Renal pelvis (tissue), 4 donors: Measurements from ENCODE around the gene ST7. TPM values are rescaled to one million over a fixed set of nuclear protein-coding genes. Genes with fewer than 3 reads are reported as not detected.
"Not testable (repeated sequence)": the region's sequence is repeated elsewhere in the genome, so short reads cannot be mapped to it uniquely, and the experiment has no call there.

Source experiments
- DNase-seq: peaks from one replicate; pipeline ENCODE4 v3.0.0-alpha.2; 2013
- polyA plus RNA-seq, 3 donors: library from polyadenylated mRNA; unstranded; fragments of 120-200 nt; gene quantifications; one replicate each; pipeline ENCODE4 v1.2.1, GENCODE V29; 2013; ENCODE audit not compliant: insufficient read length in 3 of 3

ST7 gene
- polyA plus RNA-seq, 3 donors: 26.3 to 29.9 (median 29.3) TPM

- DNase-seq: no peak
These were observed 3.1 kb upstream of the ST7 start for GRCh38 chr7:116949941-116950801.

- DNase-seq: no peak
These were observed 2.4 kb upstream of the ST7 start for GRCh38 chr7:116950889-116951351.

DNA sequence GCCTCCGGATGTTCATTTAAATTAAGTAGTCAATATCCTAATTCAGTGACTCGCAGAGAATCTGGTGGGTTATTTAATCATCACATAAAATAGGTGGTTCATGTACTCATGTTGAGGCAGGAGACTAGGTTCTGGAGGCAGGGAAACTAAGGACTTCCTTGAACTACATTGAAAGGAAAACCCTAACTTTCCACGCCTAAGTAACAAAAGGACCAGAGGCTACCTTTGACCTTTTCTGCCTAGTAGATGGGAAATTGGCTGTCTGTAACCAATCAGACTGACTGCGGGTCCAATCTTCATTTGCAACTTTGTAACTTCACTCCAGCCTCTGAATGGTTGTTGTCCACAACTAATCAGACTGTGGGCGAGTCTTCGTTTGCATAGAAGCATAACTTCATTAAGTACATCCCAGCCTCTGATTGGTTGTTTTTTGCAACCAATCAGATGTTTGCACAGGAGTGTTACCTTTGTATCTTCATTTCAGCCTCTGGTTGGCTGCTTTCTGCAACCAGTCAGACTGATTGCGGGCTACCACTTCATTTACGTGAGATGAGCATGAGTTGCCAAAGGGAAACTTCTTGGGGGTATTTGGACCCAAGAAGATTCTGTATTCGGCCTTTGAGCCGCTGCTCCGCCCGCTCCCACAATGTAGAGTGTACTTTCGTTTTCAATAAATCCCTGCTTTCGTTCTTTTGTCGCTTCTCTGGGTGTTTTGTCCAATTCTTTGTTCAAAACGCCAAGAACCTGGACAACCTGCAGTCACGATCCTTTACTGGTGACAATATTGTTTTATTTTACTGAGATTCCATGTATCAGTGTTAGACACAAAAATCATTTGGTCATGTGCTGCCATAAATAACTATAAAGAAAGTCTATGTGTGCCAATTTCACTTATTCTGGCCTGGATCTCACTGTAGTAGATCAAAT lies 1.7 kb upstream of the ST7 start:
- DNase-seq: no peak

DNA sequence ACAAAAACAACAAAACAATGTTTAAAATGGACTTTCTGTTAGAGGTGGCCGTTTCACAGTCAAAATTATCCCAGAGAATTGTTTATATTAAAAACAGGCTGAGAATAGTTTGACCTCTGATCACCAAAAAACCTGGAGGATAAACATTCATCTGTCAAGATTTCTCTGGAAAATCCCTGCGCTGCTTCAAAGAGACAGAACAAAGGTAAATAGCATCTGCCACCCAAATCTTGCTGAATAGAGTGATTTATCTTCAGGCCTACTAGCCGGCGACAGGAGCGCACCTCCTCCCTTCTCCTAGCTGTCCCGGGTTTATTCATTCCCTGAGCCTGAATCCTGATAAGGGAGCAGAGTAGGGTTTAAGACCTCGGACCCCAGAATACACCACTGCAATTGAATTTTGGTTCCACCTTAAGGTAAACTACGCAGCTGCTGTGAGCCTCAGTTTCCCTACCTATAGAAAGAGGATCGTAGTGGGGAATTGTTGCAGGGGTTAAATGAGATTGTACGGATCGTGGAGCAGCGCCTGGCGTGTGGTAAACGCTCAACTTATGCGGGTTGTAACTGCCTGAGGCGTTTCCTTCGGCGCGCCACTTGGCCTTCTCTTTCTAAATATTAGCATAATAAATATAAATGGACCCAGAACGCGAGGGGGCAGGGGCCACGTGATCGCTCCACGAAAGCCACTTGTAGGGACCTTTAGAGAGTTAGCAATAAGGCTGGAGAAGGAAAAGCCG lies 498 bp upstream of the ST7 start:
- DNase-seq: peak; percentile 48

GRCh38 chr7:116953906-116954838 lies 871 bp downstream of the ST7 start:
- DNase-seq: peak; percentile 89

DNA sequence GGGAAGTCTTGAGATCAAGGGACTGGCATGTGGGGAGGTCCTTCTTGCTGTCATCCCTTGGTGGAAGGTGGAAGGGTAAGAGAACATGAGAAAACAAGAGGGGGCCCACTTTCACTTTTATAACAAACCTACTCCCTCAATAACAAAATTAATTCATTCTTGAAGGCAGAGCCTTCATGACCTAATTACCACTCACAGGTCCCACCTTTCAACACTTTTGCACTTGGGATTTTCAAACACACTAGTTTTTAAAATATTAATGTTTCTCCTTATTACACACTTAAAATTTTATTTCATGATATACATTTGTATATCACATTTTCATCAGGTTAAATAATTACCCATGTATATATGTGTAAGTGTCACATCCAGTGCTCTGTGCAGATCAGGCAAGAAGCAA lies 2.0 kb downstream of the ST7 start:
- no peak for DNase-seq

GRCh38 chr7:116955801-116956476 lies 2.6 kb downstream of the ST7 start:
- DNase-seq: no peak

DNA sequence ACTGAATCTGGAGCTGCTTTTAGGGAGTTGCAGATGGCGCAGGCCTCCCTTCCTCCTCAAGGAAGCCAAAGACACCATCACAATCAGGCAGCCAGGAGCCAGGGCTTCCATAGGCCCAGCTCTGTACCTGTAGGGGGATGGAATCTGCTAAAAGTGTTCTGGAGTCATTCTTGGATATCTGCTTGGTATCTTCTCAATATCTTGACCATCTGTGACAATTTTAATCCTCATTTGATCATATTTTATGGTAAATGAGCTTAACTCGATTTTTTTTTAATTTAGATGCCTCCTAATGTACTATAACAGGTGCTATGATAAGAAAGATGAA lies 3.1 kb downstream of the ST7 start:
- no peak for DNase-seq

GRCh38 chr7:116957874-116958273 lies 4.6 kb downstream of the ST7 start:
- no peak for DNase-seq

DNA sequence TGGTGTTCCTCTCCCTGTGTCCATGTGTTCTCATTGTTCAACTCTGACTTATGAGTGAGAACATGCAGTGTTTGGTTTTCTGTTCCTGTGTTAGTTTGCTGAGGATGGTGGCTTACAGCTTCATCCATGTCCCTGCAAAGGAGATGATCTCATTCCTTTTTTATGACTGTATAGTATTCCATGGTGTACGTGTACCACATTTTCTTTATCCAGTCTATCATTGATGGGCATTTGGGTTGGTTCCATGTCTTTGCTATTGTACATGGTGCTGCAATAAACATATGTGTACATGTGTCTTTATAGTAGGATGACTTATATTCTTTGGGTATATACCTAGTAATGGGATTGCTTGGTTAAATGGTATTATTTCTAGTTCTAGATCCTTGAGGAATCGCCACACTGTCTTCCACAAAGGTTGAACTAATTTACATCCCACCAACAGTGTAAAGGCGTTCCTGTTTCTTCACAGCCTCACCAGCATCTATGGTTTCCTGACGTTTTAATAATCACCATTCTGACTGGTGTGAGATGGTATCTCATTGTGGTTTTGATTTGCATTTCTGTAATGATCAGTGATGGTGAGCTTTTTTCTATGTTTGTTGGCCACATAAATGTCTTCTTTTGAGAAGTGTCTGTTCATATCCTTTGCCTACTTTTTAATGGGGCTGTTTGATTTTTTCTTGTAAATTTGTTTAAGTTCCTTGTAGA lies 8.8 kb downstream of the ST7 start:
- DNase-seq: not testable (repeated sequence)

DNA sequence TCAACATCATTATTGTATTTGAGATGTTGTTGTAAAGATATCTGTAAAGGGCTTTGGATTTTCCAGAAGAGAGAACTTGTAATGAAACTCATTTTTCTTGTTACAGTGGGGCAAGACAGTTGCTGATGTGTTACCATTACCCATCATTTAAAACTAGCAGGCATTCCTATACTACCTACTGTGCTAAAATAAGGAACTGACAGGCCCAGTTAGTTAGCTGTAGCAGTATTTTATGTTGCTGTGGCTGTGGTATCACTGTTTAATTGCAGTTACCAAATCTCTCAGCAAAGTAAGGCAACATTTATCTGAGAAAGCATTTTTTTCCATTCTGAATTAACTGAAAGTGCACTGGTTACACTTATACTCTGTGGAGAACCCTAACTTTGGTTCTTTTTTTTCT lies 9.9 kb downstream of the ST7 start:
- no peak for DNase-seq

DNA sequence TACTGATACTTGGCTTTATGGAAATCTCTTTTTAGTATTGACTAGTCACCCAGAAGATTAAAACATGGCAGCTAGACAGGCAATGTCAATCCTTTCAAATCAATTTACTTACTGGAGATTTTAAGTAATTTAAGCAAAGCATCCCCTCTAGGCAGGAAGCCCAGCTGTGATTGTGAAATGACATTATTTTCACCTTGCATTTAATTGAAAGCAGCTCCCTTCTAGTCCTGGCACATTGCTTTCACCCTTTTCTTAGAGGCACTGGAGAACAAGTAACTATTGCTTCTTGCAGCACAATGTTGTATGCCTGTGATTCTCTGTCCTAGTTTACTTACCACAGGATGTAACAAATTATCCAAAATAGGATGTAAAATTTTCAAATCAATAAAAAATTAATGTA lies 13.3 kb downstream of the ST7 start:
- DNase-seq: no peak

GRCh38 chr7:116967254-116967922 lies 14.1 kb downstream of the ST7 start:
- DNase-seq: no peak

GRCh38 chr7:116967983-116968382 lies 14.7 kb downstream of the ST7 start:
- DNase-seq: no peak

- no peak for DNase-seq
These were observed 15.3 kb downstream of the ST7 start for GRCh38 chr7:116968631-116969030.

GRCh38 chr7:116969371-116969902 lies 16.1 kb downstream of the ST7 start:
- DNase-seq: no peak

DNA sequence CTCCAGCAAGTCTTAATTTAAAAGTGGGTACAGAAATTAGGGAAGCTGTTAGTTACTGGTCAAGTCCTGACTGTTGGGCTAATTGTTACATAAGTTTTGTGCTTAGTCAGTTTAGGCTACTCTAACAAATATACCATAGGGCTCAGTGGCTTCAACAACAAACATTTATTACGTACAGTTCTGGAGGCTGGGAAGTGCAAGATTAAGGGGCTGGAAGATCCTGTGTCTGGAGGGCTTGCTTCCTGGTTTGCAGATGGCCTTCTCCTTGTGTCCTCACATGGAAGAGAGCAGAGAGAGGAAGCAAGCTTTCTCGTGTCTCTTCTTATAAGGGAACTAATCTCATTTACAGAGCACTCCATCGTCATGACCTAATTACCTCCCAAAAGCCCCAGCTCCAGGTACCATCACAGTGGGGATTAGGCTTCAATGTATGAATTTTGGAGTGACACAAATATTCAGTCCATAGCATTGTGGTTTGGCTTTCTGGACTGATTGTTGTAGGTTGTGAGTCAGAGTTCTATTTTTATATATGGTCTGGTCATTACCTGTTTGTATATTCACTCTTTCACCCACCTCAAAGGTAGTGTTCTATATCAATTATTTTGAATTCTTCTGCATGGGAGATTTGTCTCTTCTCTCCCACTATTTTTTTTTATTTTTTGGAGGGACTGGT lies 17.1 kb downstream of the ST7 start:
- DNase-seq: no peak

- DNase-seq: not testable (repeated sequence)
These were observed 17.9 kb downstream of the ST7 start for GRCh38 chr7:116971153-116971552.
